Regular cardiac myocyte (primary cell): Measurements from ENCODE around the gene OR2L13. TPM values are rescaled to one million over a fixed set of nuclear protein-coding genes. Genes with fewer than 3 reads are reported as not detected.

ENCODE experiments used
- total RNA-seq: library from RNA; depleted of rRNA; stranded (reverse); fragments of >200 nt; gene quantifications from 2 replicates; pipeline ENCODE4 v1.2.3, GENCODE V29; 2014

OR2L13 gene
- total RNA-seq, result under 0.01 TPM in 1 of 2 replicates, not detected in the other

DNA sequence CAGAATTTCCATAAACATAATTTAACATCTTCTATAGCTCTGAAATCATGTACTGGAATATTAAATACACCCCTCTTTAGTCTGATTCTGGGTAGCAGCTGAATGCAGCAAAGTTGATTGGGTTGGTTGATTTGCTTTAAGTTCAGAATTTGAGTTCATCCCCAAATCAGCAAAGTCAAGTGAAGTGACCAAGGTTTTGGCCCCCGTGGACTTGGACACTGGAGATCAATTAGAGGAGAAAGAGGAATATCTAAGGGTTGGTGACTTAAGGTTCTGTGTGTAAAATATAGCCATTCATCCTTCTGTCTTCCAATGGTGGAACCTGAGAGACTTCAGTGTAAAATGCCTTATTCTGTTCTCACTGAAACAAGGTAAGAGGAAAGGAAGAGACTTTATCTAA lies at the start of gene OR2L13:
Gene OR2L13, plus strand, starts transcription at position 301 of the 400 bp plus-strand sequence. CDS start 4,192 bp downstream, outside the sequence.

GRCh38 chr1:248046536-248046935 lies 48.4 kb upstream of the OR2L13 start, which contains the start of gene OR2L3:
Gene OR2L3 (plus strand): TSS chr1:248046836. CDS start chr1:248060682, 13,846 bp downstream.

GRCh38 chr1:248144513-248145198 lies 49.7 kb downstream of the OR2L13 start, which contains the start of gene OR2M5:
Gene OR2M5 (plus strand): TSS chr1:248145148. CDS start chr1:248145148, 0 bp downstream.

Other genes starting within 250 kb of the OR2L13 start
- 1.1 and 3.1 TPM in 2 replicates for gene TRIM58, start 238.0 kb upstream of the OR2L13 start, total RNA-seq
- 0.58 TPM in 1 of 2 replicates, not detected in the other for gene OR2W3, start 199.6 kb upstream of the OR2L13 start, total RNA-seq
- gene OR2T8, start 174.9 kb upstream of the OR2L13 start, total RNA-seq, result under 0.01 TPM in 1 of 2 replicates, not detected in the other
- not detected in 2 replicates for gene OR2AJ1, start 170.3 kb upstream of the OR2L13 start, total RNA-seq
- gene OR2L8, start 146.3 kb upstream of the OR2L13 start, total RNA-seq, result not detected in 2 replicates
- gene OR2AK2, start 130.0 kb upstream of the OR2L13 start, total RNA-seq, result 0.28 TPM in 1 of 2 replicates, not detected in the other
- gene OR2L5, start 81.5 kb upstream of the OR2L13 start, total RNA-seq, result not detected in 2 replicates
- not detected in 2 replicates for gene OR2L2, start 65.1 kb upstream of the OR2L13 start, total RNA-seq
- gene OR2L3, start 48.3 kb upstream of the OR2L13 start, total RNA-seq, result not detected in 2 replicates
- not detected in 2 replicates for gene OR2M5, start 50.0 kb downstream of the OR2L13 start, total RNA-seq
- not detected in 2 replicates for gene OR2M2, start 79.6 kb downstream of the OR2L13 start, total RNA-seq
- not detected in 2 replicates for gene OR2M3, start 102.1 kb downstream of the OR2L13 start, total RNA-seq
- gene OR2M4, start 136.2 kb downstream of the OR2L13 start, total RNA-seq, result not detected in 2 replicates
- not detected in 2 replicates for gene OR2T33, start 182.8 kb downstream of the OR2L13 start, total RNA-seq
- gene OR2T12, start 208.2 kb downstream of the OR2L13 start, total RNA-seq, result not detected in 2 replicates
- not detected in 2 replicates for gene OR2M7, start 229.4 kb downstream of the OR2L13 start, total RNA-seq